Measurements from ENCODE around the gene NQO2.
"Not testable (repeated sequence)": the region's sequence is repeated elsewhere in the genome, so short reads cannot be mapped to it uniquely, and the experiment has no call there.

NQO2 gene

DNA sequence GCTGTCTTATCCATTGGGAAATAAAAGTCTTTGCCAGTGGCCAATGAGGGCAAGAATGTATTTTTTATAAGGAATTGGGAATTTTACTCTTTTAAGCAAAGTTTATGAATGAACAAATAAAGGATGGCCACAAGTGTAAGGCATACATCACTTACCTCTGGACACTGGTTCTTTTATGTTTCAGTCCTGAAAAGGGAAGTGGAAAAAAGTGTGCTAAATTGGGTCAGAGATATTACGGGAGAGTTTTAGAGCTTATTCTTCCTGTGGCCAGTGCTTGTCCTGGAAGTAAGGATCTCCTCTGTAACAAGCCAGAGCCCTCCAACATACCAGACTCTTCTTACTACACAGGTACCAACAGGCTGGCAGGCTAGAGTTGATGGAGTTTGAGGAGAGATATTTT is 46.1 kb downstream of the NQO2 start:
- no peak for DNase-seq

DNA sequence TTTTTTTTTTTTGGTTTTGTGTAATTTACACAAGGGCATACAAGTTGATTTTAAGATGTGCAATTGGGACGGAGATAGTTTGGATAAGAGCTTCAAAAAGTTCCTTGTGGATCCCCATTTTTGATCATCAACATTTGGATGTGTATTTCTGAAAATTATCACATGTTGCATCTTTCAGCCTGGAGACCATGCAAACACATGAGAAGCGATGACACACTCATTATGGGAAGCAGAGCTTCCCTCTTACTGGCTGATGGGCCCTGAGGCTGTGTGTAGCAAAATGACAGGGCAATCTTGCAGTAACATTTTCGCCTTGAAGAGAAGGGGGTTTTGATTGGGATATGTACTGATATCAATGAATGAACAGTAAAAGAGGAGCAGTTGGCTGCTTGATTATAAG is 46.6 kb downstream of the NQO2 start:
- DNase-seq: no peak

DNA sequence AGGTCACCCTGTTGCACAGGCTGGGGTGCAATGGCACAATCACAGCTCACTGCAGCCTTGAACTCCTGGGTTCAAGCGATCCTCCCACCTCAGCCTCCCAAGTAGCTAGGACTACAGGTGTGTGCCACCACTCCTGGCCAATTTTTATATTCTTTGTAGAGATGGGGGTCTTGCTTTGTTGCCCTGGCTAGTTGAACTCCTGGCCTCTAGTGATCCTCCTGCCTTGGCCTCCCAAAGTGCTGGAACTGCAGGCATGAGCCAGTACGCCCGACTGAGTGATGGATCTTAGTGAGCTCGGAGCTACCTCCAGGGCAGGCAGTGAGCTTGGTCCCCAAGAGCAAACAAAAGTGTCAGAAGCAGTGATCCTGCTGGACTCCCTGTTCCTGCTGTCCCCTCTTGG is 48.3 kb downstream of the NQO2 start:
- DNase-seq: not testable (repeated sequence)

DNA sequence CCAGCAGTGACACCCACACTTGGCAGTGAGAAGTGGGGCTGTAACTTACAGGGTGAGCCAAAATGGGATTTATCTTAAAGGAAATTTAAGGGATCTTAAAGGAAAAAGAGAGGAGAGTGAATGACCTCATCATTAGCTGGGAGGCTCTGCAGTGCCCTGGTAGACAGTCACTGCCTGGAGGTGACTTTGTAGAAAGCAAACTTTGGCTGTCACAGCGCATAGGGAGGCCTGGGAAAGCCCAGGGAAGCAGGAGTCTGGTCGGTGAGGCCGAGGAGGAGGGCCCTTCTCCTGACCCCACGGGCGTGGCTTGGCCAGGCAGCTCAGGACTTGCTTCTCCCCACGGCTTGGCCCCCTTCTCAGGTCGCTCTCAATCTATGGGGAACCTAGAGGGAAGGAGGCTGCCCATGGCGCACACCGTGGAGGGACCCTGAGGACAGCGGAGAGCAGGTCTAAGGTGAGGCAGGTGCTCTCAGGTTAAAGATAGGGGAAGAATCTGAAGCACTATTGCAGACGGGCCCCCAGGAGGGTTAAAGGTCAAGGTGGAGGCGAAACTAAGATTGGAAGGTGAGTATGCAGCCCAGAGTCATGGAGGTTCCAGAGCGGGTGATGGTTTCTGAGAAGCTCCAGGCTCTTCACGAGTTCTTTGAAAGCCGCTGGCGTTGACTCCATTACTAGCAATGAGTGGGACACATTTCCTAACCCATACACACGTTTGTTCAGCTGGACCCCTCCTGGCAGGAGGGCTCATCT is 53.0 kb downstream of the NQO2 start:
- DNase-seq: no peak

GRCh38 chr6:3053231-3053508 is 53.5 kb downstream of the NQO2 start:
- no peak for DNase-seq

- DNase-seq: not testable (repeated sequence)
These were observed 54.8 kb downstream of the NQO2 start for GRCh38 chr6:3054229-3055157.

GRCh38 chr6:3055158-3055499 is 55.4 kb downstream of the NQO2 start:
- not testable (repeated sequence) for DNase-seq

GRCh38 chr6:3057063-3057770 is 57.5 kb downstream of the NQO2 start:
- DNase-seq: no peak

DNA sequence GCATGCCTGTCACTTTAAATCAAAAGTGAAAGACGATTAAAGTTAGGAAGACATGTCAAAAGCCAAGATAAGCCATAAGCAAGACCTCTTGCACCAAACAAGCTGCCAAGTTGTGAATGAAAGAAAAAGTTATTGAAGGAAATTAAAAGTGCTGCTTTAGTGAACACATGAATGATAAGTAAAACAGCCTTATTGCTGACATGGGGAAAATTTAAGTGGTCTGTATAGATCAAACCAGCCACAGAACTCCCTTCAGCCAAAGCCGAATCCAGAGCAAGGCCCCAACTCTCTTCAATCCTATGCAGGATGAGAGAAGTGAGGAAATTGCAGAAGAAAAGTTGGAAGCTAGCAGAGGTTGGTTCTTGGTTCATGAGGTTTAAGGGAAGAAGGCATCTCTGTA is 59.3 kb downstream of the NQO2 start:
- no peak for DNase-seq

DNA sequence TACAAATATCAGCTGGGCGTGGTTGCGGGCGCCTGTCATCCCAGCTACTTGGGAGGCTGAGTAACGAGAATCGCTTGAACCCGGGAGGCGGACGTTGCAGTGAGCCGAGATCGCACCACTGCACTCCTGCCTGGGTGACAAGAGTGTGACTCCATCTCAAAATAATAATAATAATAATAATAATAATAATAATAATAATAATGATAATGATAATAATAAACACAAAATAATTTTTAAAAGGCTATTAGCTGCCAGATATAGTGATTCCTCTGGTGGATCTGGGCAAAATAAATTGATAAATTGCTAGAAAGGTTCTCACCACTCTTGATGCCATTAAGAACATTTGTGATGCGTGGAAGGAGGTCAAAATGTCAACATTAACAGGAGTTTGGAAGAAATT is 60.4 kb downstream of the NQO2 start:
- DNase-seq: not testable (repeated sequence)

GRCh38 chr6:3061501-3061941 is 61.8 kb downstream of the NQO2 start:
- no peak for DNase-seq

DNA sequence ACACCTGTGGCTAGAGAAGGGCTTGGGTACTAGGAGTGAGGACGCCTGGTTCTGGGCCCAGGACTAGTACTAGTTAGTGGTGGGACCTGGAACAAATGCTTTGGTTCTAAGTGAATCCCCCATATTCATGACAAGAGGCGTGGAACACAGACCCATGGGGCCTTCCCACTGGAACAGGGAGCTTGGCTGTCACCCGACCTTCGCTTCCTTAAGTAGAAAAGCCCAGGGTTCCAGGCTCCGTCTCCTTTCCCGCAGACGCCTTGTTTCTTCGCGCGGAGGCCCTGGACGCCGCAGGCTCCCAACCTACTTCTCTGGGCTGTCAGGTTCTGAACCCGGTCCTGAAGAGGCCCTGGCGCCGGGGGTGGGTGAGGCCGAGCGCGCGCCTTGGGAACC is 63.6 kb downstream of the NQO2 start:
- DNase-seq: not testable (repeated sequence)

- no peak for DNase-seq
These were observed 64.3 kb downstream of the NQO2 start for GRCh38 chr6:3063733-3064700.

GRCh38 chr6:3068329-3069214 is 68.9 kb downstream of the NQO2 start, which contains the start of gene RIPK1:
TSS of gene RIPK1 (plus strand) at chr6:3068494. CDS start at chr6:3076824, 8,330 bp downstream.
- DNase-seq: no peak
